CD8-positive, alpha-beta memory T cell (primary cell): ENCODE results near the gene TEKT5. TPM values are rescaled to one million over a fixed set of nuclear protein-coding genes. Genes with fewer than 3 reads are reported as not detected.

Experiments used
- CTCF ChIA-PET: fragments of 350-600 bp; sonication (Branson Sonifier 250); formaldehyde crosslinking; loops from one replicate; lab custom pipeline; 2021; ENCODE audit warnings: antibody characterized with exemption; lab: Charles Lee
- POLR2A ChIA-PET: fragments of 350-600 bp; sonication (Branson Sonifier 250); formaldehyde crosslinking; loops from one replicate; lab custom pipeline; 2021; ENCODE audit warnings: antibody characterized with exemption; lab: Charles Lee
- DNase-seq, 5 donors: peaks; one replicate each; pipeline versions ENCODE4 v3.0.0 to v3.0.0-alpha.2; 2020 to 2022; ENCODE audit warnings: mixed read lengths in 1 of 5
- H3K27ac ChIP-seq: one replicate; pipeline ENCODE4 v1.7.0; 2013; ENCODE audit warnings: low read depth, mild to moderate bottlenecking, low read length, moderate library complexity
- H3K27me3 ChIP-seq: 2 replicates; pipeline ENCODE4 v1.7.0; 2013; ENCODE audit warnings: low read length, mild to moderate bottlenecking; ENCODE audit not compliant: insufficient read depth, poor library complexity, severe bottlenecking
- H3K36me3 ChIP-seq: 2 replicates; pipeline ENCODE4 v1.7.0; 2013; ENCODE audit warnings: mild to moderate bottlenecking, low read length, moderate library complexity; ENCODE audit not compliant: insufficient read depth
- H3K4me1 ChIP-seq: 2 replicates; pipeline ENCODE4 v1.7.0; 2013; ENCODE audit warnings: mild to moderate bottlenecking, low read length, moderate library complexity; ENCODE audit not compliant: insufficient read depth
- H3K4me3 ChIP-seq: 2 replicates; pipeline ENCODE4 v1.7.0; 2013; ENCODE audit warnings: mild to moderate bottlenecking, low read length
- H3K9me3 ChIP-seq: 2 replicates; pipeline ENCODE4 v1.7.0; 2013; ENCODE audit warnings: mild to moderate bottlenecking, low read length
- H3K27ac Mint-ChIP-seq, 8 donors: one replicate each; pipeline ENCODE4 v1.8.0; 2020 to 2021; ENCODE audit warnings: mixed read lengths in 8 of 8, mild to moderate bottlenecking in 6 of 8, inconsistent platforms in 3 of 8, moderate library complexity in 3 of 8
- H3K27me3 Mint-ChIP-seq, 2 donors: one replicate each; pipeline ENCODE4 v1.8.0; 2020 to 2021; ENCODE audit warnings: mixed read lengths in 2 of 2, mild to moderate bottlenecking in 1 of 2, moderate library complexity in 1 of 2
- H3K36me3 Mint-ChIP-seq, 3 donors: one replicate each; pipeline ENCODE4 v1.8.0; 2020 to 2021; ENCODE audit warnings: mixed read lengths in 3 of 3, inconsistent platforms in 1 of 3, mild to moderate bottlenecking in 1 of 3
- H3K4me1 Mint-ChIP-seq, 3 donors: one replicate each; pipeline ENCODE4 v1.8.0; 2020 to 2021; ENCODE audit warnings: mixed read lengths in 3 of 3, inconsistent platforms in 1 of 3, mild to moderate bottlenecking in 1 of 3
- H3K4me3 Mint-ChIP-seq, 7 donors: one replicate each; pipeline ENCODE4 v1.8.0; 2020 to 2021; ENCODE audit warnings: mixed read lengths in 7 of 7, mild to moderate bottlenecking in 6 of 7, moderate library complexity in 4 of 7, inconsistent platforms in 2 of 7
- H3K9me3 Mint-ChIP-seq, 5 donors: one replicate each; pipeline ENCODE4 v1.8.0; 2020 to 2022; ENCODE audit warnings: mixed read lengths in 5 of 5, mild to moderate bottlenecking in 3 of 5, moderate library complexity in 2 of 5, inconsistent platforms in 1 of 5
- polyA plus RNA-seq: library from polyadenylated mRNA; unstranded; fragments of 300-500 nt; fragmentation: Illumina TruSeq; gene quantifications from one replicate; pipeline ENCODE4 v1.2.3, GENCODE V29; 2021
- total RNA-seq, 2 experiments: library from RNA; stranded (reverse); gene quantifications; one replicate each; pipeline ENCODE4 v1.2.3, GENCODE V29; 2021

TEKT5 gene
- total and polyA plus RNA-seq, 3 experiments from 2014 or later, result not detected

DNA sequence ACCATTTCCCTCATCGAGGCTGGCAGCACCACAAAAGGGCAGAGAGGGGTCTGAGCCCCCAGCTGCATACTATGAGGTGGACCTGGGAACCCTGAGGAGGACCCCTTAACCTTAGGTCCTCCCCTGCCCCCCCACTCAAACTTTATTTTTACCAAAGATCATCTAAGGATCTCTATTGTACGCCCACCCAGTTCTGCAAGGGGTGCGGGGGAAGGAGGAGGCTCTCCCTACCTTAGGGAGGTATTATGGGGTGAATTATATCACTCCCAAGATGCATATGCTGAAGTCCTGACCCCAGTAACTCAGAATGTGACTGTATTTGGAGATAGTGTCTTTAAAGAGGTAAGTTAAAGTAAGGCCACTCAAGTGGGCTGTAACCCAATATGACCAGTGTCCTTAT, 87.6 kb downstream of the TEKT5 start:
- Histone ChIP-seq H3K9me3 (no peaks in the 10 kb centered on the region), H3K4me1 (no peaks in the 10 kb centered on the region), H3K27me3 (no peaks in the 10 kb centered on the region), H3K36me3 (no peaks in the 10 kb centered on the region), H3K27ac (no peak overlapping the region), H3K4me3 (no peak overlapping the region)
- POLR2A ChIA-PET, result no interaction called here
- no peak overlapping the region for H3K4me3 Mint-ChIP-seq
- CTCF ChIA-PET, result no interaction called here
- H3K36me3 Mint-ChIP-seq, result no peaks in the 10 kb centered on the region
- no peak for DNase-seq
- no peak overlapping the region for H3K27ac Mint-ChIP-seq
- H3K4me1 Mint-ChIP-seq, result no peaks in the 10 kb centered on the region
- peaks cover 3 to 29% of the 10 kb centered on the region in 2 donors for H3K27me3 Mint-ChIP-seq
- no peaks in the 10 kb centered on the region for H3K9me3 Mint-ChIP-seq

- Histone ChIP-seq H3K27me3 (no peaks in the 10 kb centered on the region), H3K36me3 (no peaks in the 10 kb centered on the region), H3K9me3 (no peaks in the 10 kb centered on the region), H3K4me3 (no peak overlapping the region), H3K4me1 (no peaks in the 10 kb centered on the region), H3K27ac (no peak overlapping the region)
- Mint-ChIP-seq H3K4me3 (no peak overlapping the region), H3K27me3 (peaks cover 3 to 31% of the 10 kb centered on the region in 2 donors), H3K36me3 (no peaks in the 10 kb centered on the region), H3K9me3 (no peaks in the 10 kb centered on the region), H3K27ac (no peak overlapping the region), H3K4me1 (no peaks in the 10 kb centered on the region)
- POLR2A ChIA-PET, result no interaction called here
- no peak for DNase-seq
- CTCF ChIA-PET, result no interaction called here
Observed at GRCh38 chr16:10606607-10607006, 88.1 kb downstream of the TEKT5 start.

DNA sequence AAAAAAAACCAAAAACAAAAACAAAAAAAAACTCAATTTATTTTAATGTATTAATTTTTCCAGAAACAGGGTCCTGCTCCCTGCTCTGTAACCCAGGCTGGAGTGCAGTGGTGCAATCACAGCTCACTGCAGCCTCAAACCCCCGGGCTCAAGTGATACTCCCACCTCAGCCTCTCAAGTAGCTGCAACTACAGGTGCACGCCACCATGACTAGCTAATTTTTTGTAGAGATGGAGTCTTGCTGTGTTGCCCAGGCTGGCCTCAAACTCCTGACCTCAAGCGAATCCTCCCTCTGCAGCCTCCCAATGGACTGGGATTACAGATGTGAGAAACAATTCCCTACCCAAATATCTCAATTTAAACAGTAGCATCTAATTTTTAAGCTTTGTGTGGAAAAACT, 89.1 kb downstream of the TEKT5 start:
- no peak overlapping the region for H3K27ac ChIP-seq
- no peak for DNase-seq
- no peak overlapping the region for H3K27ac Mint-ChIP-seq
- H3K4me3 Mint-ChIP-seq, result no peak overlapping the region
- no peaks in the 10 kb centered on the region for H3K4me1 Mint-ChIP-seq
- H3K27me3 ChIP-seq, result no peaks in the 10 kb centered on the region
- H3K9me3 ChIP-seq, result no peaks in the 10 kb centered on the region
- H3K4me3 ChIP-seq, result no peak overlapping the region
- no peaks in the 10 kb centered on the region for H3K9me3 Mint-ChIP-seq
- CTCF ChIA-PET, result no interaction called here
- H3K27me3 Mint-ChIP-seq, result peaks cover 3 to 31% of the 10 kb centered on the region in 2 donors
- H3K36me3 ChIP-seq, result no peaks in the 10 kb centered on the region
- H3K36me3 Mint-ChIP-seq, result no peaks in the 10 kb centered on the region
- POLR2A ChIA-PET, result no interaction called here
- H3K4me1 ChIP-seq, result no peaks in the 10 kb centered on the region

GRCh38 chr16:10601444-10602408, 93.0 kb downstream of the TEKT5 start:
- Mint-ChIP-seq H3K27ac (no peak overlapping the region), H3K9me3 (no peaks in the 10 kb centered on the region), H3K27me3 (peaks cover 3 to 35% of the 10 kb centered on the region in 2 donors), H3K4me3 (no peak overlapping the region), H3K4me1 (no peaks in the 10 kb centered on the region), H3K36me3 (no peaks in the 10 kb centered on the region)
- no peak overlapping the region for H3K27ac ChIP-seq
- CTCF ChIA-PET, result no interaction called here
- H3K36me3 ChIP-seq, result no peaks in the 10 kb centered on the region
- POLR2A ChIA-PET, result no interaction called here
- H3K9me3 ChIP-seq, result no peaks in the 10 kb centered on the region
- H3K4me3 ChIP-seq, result no peak overlapping the region
- H3K4me1 ChIP-seq, result no peaks in the 10 kb centered on the region
- DNase-seq, result no peak
- H3K27me3 ChIP-seq, result no peaks in the 10 kb centered on the region

DNA sequence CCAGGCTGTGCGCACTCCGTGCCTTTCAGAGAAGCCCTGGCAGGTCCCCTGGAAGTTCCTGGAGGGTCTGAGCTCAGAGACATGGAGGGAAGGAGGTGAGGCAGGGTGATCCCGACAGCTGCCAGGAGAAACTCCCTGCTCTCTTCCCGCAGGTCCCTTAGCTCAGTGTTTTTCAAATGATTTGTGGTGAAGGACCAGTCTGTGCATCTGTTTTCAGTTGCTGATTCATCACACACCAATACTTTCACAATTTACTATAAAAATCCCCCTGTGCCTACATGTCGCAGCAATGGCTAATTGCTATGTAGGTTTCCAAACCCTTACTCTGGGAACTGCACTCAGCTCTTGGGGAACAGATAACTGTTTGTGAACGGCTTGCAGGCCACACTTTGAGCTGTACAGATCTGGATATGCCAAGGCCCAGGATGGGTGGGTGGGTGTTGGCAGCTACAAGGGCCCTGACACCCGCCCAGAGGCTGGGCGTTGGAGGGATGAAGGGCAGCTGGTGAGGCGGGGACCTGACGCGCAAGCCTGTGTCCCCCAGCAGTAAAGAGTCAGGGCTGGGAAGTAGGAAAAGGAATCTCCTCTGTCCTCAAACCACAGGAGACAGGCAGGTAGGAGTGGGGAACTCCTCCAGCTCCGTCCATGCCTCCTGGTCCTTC, 93.8 kb downstream of the TEKT5 start:
- H3K4me1 Mint-ChIP-seq, result no peaks in the 10 kb centered on the region
- H3K9me3 Mint-ChIP-seq, result no peaks in the 10 kb centered on the region
- ChIA-PET POLR2A (no interaction called here), CTCF (no interaction called here)
- no peak overlapping the region for H3K27ac Mint-ChIP-seq
- H3K4me1 ChIP-seq, result no peaks in the 10 kb centered on the region
- H3K4me3 Mint-ChIP-seq, result no peak overlapping the region
- no peaks in the 10 kb centered on the region for H3K36me3 ChIP-seq
- no peak overlapping the region for H3K27ac ChIP-seq
- H3K9me3 ChIP-seq, result no peaks in the 10 kb centered on the region
- no peak overlapping the region for H3K4me3 ChIP-seq
- no peaks in the 10 kb centered on the region for H3K27me3 ChIP-seq
- H3K36me3 Mint-ChIP-seq, result no peaks in the 10 kb centered on the region
- DNase-seq, result no peak
- peaks cover 3 to 27% of the 10 kb centered on the region in 2 donors for H3K27me3 Mint-ChIP-seq

- Mint-ChIP-seq H3K36me3 (no peaks in the 10 kb centered on the region), H3K9me3 (no peaks in the 10 kb centered on the region)
- CTCF ChIA-PET, result no interaction called here
Observed at GRCh38 chr16:10599626-10600025, 95.1 kb downstream of the TEKT5 start.

GRCh38 chr16:10598157-10598556, 96.6 kb downstream of the TEKT5 start:
- CTCF ChIA-PET, result no interaction called here
- no peaks in the 10 kb centered on the region for H3K36me3 ChIP-seq
- Mint-ChIP-seq H3K27me3 (peaks cover 5 to 17% of the 10 kb centered on the region in 2 donors), H3K4me3 (no peak overlapping the region), H3K36me3 (no peaks in the 10 kb centered on the region), H3K27ac (no peak overlapping the region), H3K9me3 (no peaks in the 10 kb centered on the region), H3K4me1 (no peaks in the 10 kb centered on the region)
- no peaks in the 10 kb centered on the region for H3K4me1 ChIP-seq
- DNase-seq, result no peak
- no peak overlapping the region for H3K4me3 ChIP-seq
- no peaks in the 10 kb centered on the region for H3K27me3 ChIP-seq
- no peaks in the 10 kb centered on the region for H3K9me3 ChIP-seq
- POLR2A ChIA-PET, result no interaction called here
- no peak overlapping the region for H3K27ac ChIP-seq

More at GRCh38 chr16:10599626-10600025, 95.1 kb downstream of the TEKT5 start:
- no peak for DNase-seq
- no peaks in the 10 kb centered on the region for H3K36me3 ChIP-seq
- H3K4me1 ChIP-seq, result no peaks in the 10 kb centered on the region
- no peak overlapping the region for H3K4me3 Mint-ChIP-seq
- no peak overlapping the region for H3K4me3 ChIP-seq
- H3K9me3 ChIP-seq, result no peaks in the 10 kb centered on the region
- no peaks in the 10 kb centered on the region for H3K4me1 Mint-ChIP-seq
- POLR2A ChIA-PET, result no interaction called here
- H3K27me3 Mint-ChIP-seq, result peaks cover 3 to 26% of the 10 kb centered on the region in 2 donors
- H3K27me3 ChIP-seq, result no peaks in the 10 kb centered on the region
- no peak overlapping the region for H3K27ac ChIP-seq
- no peak overlapping the region for H3K27ac Mint-ChIP-seq

DNA sequence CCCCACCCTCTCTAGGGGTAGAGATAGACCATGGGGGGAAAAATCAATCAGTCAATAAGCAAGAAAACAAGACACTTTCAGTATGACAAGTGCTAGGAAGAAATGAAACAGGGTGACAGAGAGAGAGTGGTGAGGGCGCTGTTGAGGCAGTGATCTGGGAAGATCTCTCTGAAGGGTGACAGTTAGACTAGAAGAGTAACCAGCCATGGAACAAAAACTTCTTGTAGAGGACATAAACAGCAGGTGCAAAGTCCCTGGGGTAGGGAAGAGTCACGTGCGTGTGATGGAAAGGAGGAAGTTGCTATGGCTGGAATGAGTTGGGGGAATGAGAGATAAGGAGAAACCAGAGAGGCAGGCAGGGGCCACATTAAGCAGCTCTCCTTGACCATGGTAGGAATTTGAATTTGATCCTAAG, 97.5 kb downstream of the TEKT5 start:
- no peak overlapping the region for H3K27ac Mint-ChIP-seq
- no peaks in the 10 kb centered on the region for H3K36me3 Mint-ChIP-seq
- POLR2A ChIA-PET, result no interaction called here
- CTCF ChIA-PET, result no interaction called here
- H3K9me3 Mint-ChIP-seq, result no peaks in the 10 kb centered on the region
- H3K4me3 Mint-ChIP-seq, result no peak overlapping the region
- peaks cover 5 to 14% of the 10 kb centered on the region in 2 donors for H3K27me3 Mint-ChIP-seq
- Histone ChIP-seq H3K4me3 (no peak overlapping the region), H3K27ac (no peak overlapping the region), H3K27me3 (no peaks in the 10 kb centered on the region), H3K36me3 (no peaks in the 10 kb centered on the region), H3K4me1 (no peaks in the 10 kb centered on the region), H3K9me3 (no peaks in the 10 kb centered on the region)
- DNase-seq, result no peak
- no peaks in the 10 kb centered on the region for H3K4me1 Mint-ChIP-seq
